Measurements from ENCODE around the gene ATPAF1. TPM values are rescaled to one million over a fixed set of nuclear protein-coding genes. Genes with fewer than 3 reads are reported as not detected.
"Not testable (repeated sequence)": the region's sequence is repeated elsewhere in the genome, so short reads cannot be mapped to it uniquely, and the experiment has no call there.

Gene ATPAF1
- total and polyA plus RNA-seq, 12 donors: 104 to 225 (median 139) TPM

GRCh38 chr1:46697053-46697452 lies 28.9 kb upstream of the ATPAF1 start:
- Histone ChIP-seq H3K36me3 (replicated peaks in 1 of 2) (peaks cover 0 to 19% of the 10 kb centered on the region in 2 donors), H3K27ac (no peak overlapping the region), H3K4me1 (replicated peaks in 1 of 2) (peaks cover 11 to 20% of the 10 kb centered on the region in 2 donors), H3K4me3 (no peak overlapping the region), H3K9me3 (replicated peaks in 1 of 3) (no peaks in the 10 kb centered on the region), H3K27me3 (no peaks in the 10 kb centered on the region)
- intact Hi-C loops (cut with DNase I): no loop called here
- TF ChIP-seq CTCF (IDR thresholded peaks at IDR 0.05) (no peak), POLR2A (IDR thresholded peaks at IDR 0.05) (no peak)
- WGBS, 4 donors: 95 to 98% (median 96%) methylated on average over 2 of the region's 2 CpGs
- no peak for DNase-seq

DNA sequence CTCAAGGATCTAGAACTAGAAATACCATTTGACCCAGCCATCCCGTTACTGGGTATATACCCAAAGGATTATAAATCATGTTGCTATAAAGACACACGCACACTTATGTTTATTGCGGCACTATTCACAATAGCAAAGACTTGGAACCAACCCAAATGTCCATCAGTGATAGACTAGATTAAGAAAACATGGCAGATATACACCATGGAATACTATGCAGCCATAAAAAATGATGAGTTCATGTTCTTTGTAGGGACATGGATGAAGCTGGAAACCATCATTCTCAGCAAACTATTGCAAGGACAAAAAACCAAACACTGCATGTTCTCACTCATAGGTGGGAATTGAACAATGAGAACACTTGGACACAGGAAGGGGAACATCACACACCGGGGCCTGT lies 26.5 kb upstream of the ATPAF1 start:
- H3K4me1 ChIP-seq (replicated peaks in 1 of 2): peaks cover 7 to 20% of the 10 kb centered on the region in 2 donors
- peaks cover 0 to 35% of the 10 kb centered on the region in 2 donors for H3K36me3 ChIP-seq (replicated peaks in 1 of 2)
- intact Hi-C loops (cut with DNase I); H3K4me3 ChIP-seq; H3K27ac ChIP-seq; DNase-seq; H3K9me3 ChIP-seq (replicated peaks in 1 of 3); H3K27me3 ChIP-seq: not testable (repeated sequence)
- 94 to 99% (median 96%) methylated on average over 3 to 4 of the region's 4 CpGs for WGBS, 4 donors

DNA sequence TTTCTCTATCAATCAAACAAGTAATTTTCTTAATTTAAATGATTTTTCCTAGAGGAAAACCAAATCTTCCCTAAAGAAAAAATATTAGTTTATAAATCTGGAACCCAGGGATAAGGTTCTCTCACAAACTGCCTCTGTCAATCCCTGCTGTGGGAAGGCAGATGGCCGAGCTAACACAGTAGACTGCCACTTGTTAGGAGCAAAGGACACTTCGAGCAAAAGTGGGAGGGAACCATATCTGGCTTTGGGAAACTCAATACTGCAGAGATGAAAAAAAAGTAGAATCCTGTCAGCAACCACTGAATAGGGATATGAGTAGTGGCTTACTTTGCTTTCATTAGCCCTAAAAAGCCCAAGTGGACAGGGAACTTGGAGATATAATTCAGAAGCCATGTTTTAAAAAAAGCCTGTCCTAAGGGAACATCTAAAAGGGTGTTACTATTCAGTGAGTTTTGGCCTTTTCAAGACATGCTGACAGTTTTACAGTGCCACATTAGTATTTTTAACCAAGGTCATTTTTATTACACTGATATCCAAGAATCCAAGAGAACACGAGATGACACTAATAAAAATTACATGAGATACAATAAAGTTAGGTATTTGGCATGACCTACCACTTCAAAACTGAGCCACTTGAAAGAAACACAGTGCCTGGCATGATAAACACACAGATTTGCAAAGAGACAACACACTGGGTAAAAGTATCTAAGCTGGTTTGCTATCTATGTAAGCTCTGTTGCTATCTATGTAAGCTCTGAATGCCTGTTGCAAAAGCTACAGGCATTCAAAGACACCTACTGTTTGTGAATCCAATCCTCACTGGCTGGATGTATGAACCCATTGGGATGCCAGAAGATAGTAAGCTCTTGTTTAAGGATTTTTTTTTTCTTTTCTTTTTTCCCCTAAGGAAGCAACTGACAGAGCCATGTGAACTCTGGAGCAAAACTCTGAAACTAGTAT lies 24.9 kb upstream of the ATPAF1 start:
- Histone ChIP-seq H3K9me3 (replicated peaks in 1 of 3) (no peaks in the 10 kb centered on the region), H3K27ac (peak overlapping the region in 1 of 5 donors; percentile 15), H3K36me3 (replicated peaks in 1 of 2) (peaks cover 0 to 51% of the 10 kb centered on the region in 2 donors), H3K27me3 (no peaks in the 10 kb centered on the region), H3K4me1 (replicated peaks in 1 of 2) (peaks cover 5 to 21% of the 10 kb centered on the region in 2 donors), H3K4me3 (no peak overlapping the region)
- 46 to 59% (median 52%) methylated on average over 3 of the region's 3 CpGs for WGBS, 4 donors
- intact Hi-C loops (cut with DNase I): no loop called here
- no peak for DNase-seq
- TF ChIP-seq CTCF (IDR thresholded peaks at IDR 0.05) (no peak), POLR2A (IDR thresholded peaks at IDR 0.05) (no peak)

GRCh38 chr1:46691997-46692790 lies 24.0 kb upstream of the ATPAF1 start:
- 48 to 61% (median 58%) methylated on average over 6 of the region's 6 CpGs for WGBS, 4 donors
- H3K27me3 ChIP-seq: no peaks in the 10 kb centered on the region
- H3K4me3 ChIP-seq: no peak overlapping the region
- H3K27ac ChIP-seq: peak overlapping the region in 2 of 5 donors; percentile 14 to 16
- peak; percentile 46 to 86 (median 78) for DNase-seq
- H3K4me1 ChIP-seq (replicated peaks in 1 of 2): peaks cover 5 to 30% of the 10 kb centered on the region in 2 donors
- intact Hi-C loops (cut with DNase I): no loop called here
- no peaks in the 10 kb centered on the region for H3K9me3 ChIP-seq (replicated peaks in 1 of 3)
- peaks cover 0 to 53% of the 10 kb centered on the region in 2 donors for H3K36me3 ChIP-seq (replicated peaks in 1 of 2)
- TF ChIP-seq CTCF (IDR thresholded peaks at IDR 0.05) (peak in 4 of 6 experiments; percentile 24 to 46 (median 34)), POLR2A (IDR thresholded peaks at IDR 0.05) (no peak)

All from adrenal gland (tissue), 12 donors.